DOHH2 (cell line): ENCODE data around the gene GSTA2.
"Not testable (repeated sequence)": the region's sequence is repeated elsewhere in the genome, so short reads cannot be mapped to it uniquely, and the experiment has no call there.

Experiments used
- H3F3A ChIP-seq: fragments of 200-600 bp; sonication (generic), shearing (Covaris generic); 2 replicates; pipeline ENCODE4 v1.6.0; 2016; ENCODE audit warnings: antibody characterized with exemption, mild to moderate bottlenecking; ENCODE audit not compliant: control insufficient read depth, insufficient read depth
- H3K27ac ChIP-seq: fragments of 200-600 bp; sonication (generic); 2 replicates; pipeline ENCODE4 v1.5.1; 2014; ENCODE audit warnings: low read depth, mild to moderate bottlenecking, low read length, moderate library complexity
- H3K27me3 ChIP-seq: fragments of 200-600 bp; sonication (generic); 2 replicates; pipeline ENCODE4 v1.6.1; 2014; ENCODE audit warnings: mild to moderate bottlenecking, low read length, mixed read lengths; ENCODE audit not compliant: control insufficient read depth
- H3K36me3 ChIP-seq: fragments of 200-600 bp; sonication (generic); 2 replicates; pipeline ENCODE4 v1.6.1; 2014; ENCODE audit warnings: mild to moderate bottlenecking, low read length, moderate library complexity, mixed read lengths; ENCODE audit not compliant: control insufficient read depth
- H3K4me1 ChIP-seq: fragments of 200-600 bp; sonication (generic); 2 replicates; pipeline ENCODE4 v1.6.1; 2014; ENCODE audit warnings: mild to moderate bottlenecking, low read length, mixed read lengths; ENCODE audit not compliant: control insufficient read depth
- H3K4me2 ChIP-seq: fragments of 200-600 bp; sonication (generic); 2 replicates; pipeline ENCODE4 v1.6.0; 2014; ENCODE audit warnings: mild to moderate bottlenecking, low read length, moderate library complexity
- H3K4me3 ChIP-seq: fragments of 200-600 bp; sonication (generic); 2 replicates; pipeline ENCODE4 v1.5.1; 2014; ENCODE audit warnings: mild to moderate bottlenecking, low read length, mixed read lengths
- H3K79me2 ChIP-seq: fragments of 200-600 bp; sonication (generic); 2 replicates; pipeline ENCODE4 v1.6.1; 2014; ENCODE audit warnings: mild to moderate bottlenecking, low read length, mixed read lengths; ENCODE audit not compliant: control insufficient read depth
- H3K9me2 ChIP-seq: fragments of 200-600 bp; sonication (generic); replicated peaks from 2 replicates; pipeline ENCODE4 v1.6.1; 2014; ENCODE audit warnings: mild to moderate bottlenecking, low read length, mixed read lengths; ENCODE audit not compliant: control insufficient read depth
- H3K9me3 ChIP-seq: fragments of 200-600 bp; sonication (generic); 2 replicates; pipeline ENCODE4 v1.6.1; 2014; ENCODE audit warnings: antibody characterized with exemption, low read length, mixed read lengths; ENCODE audit not compliant: control insufficient read depth, insufficient read depth
- H4K20me1 ChIP-seq: fragments of 200-600 bp; sonication (generic); 2 replicates; pipeline ENCODE4 v1.6.0; 2014; ENCODE audit warnings: low read depth, mild to moderate bottlenecking, antibody characterized with exemption, low read length, moderate library complexity; ENCODE audit not compliant: control insufficient read depth, insufficient read depth
- EZH2phosphoT487 ChIP-seq: fragments of 200-600 bp; sonication (generic); IDR thresholded peaks from 2 replicates; pipeline ENCODE4 v1.6.1; 2017; ENCODE audit warnings: borderline replicate concordance, mild to moderate bottlenecking, antibody characterized with exemption, low read length, moderate library complexity, mixed read lengths
- TF ChIP-seq, protein P1 (sequence below): fragments of 200-600 bp; sonication (generic); IDR thresholded peaks from one replicate; pipeline ENCODE4 v1.5.1; 2014; ENCODE audit warnings: antibody characterized with exemption, mild to moderate bottlenecking, low read depth, low read length; ENCODE audit not compliant: poor library complexity, severe bottlenecking

The GSTA2 gene

DNA sequence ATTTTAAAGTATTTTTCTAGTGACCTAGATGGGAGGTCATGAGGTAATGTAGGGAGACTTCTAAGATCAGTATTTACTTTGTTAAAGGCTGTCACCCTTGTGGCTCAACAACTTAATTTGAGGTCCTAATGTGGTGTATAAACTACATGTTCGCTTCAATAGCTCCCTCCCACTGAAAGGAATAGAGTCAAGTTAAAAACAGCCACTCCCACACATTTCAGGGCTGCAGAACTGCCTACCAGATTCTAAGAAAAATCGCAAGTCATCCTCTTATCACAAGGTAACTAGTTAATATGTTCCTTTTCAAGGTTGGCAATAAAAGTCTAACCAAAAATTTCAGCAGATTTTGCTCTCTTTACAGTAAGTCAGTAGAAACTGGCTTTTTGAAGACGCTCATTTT, 25.2 kb upstream of the GSTA2 start:
- H3K27me3 ChIP-seq: no peaks in the 10 kb centered on the region
- H3K27ac ChIP-seq: no peak overlapping the region
- H3K4me2 ChIP-seq: no peak overlapping the region
- H3K79me2 ChIP-seq: no peaks in the 10 kb centered on the region
- H3K9me3 ChIP-seq: no peaks in the 10 kb centered on the region
- no peaks in the 10 kb centered on the region for H3F3A ChIP-seq
- no peaks in the 10 kb centered on the region for H3K36me3 ChIP-seq
- no peaks in the 10 kb centered on the region for H3K9me2 ChIP-seq
- H3K4me1 ChIP-seq: no peaks in the 10 kb centered on the region
- no peak overlapping the region for H3K4me3 ChIP-seq
- TF ChIP-seq, protein P1, sequence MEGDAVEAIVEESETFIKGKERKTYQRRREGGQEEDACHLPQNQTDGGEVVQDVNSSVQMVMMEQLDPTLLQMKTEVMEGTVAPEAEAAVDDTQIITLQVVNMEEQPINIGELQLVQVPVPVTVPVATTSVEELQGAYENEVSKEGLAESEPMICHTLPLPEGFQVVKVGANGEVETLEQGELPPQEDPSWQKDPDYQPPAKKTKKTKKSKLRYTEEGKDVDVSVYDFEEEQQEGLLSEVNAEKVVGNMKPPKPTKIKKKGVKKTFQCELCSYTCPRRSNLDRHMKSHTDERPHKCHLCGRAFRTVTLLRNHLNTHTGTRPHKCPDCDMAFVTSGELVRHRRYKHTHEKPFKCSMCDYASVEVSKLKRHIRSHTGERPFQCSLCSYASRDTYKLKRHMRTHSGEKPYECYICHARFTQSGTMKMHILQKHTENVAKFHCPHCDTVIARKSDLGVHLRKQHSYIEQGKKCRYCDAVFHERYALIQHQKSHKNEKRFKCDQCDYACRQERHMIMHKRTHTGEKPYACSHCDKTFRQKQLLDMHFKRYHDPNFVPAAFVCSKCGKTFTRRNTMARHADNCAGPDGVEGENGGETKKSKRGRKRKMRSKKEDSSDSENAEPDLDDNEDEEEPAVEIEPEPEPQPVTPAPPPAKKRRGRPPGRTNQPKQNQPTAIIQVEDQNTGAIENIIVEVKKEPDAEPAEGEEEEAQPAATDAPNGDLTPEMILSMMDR: no peak
- no peak for TF ChIP-seq EZH2phosphoT487
- H4K20me1 ChIP-seq: no peaks in the 10 kb centered on the region

DNA sequence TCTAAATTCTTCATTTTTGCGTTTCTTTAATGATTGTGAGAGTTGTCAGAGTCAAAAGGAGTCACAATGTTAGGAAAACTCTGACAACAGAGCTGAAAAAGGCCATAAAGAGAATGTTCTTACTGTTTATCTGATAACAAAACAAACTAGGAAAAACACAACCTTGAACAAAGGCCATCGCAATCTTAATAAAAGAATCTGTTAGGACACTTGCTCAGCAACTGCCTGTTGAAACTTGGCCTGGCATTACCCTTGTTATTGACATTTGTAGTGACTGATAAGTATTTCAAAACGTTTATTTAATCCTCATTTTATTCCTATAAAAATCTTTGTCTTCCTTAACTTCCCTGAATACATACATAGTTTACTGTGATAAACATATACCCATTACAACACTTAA, 24.6 kb upstream of the GSTA2 start:
- H3K4me3 ChIP-seq: no peak overlapping the region
- H3K9me3 ChIP-seq: no peaks in the 10 kb centered on the region
- H3K9me2 ChIP-seq: no peaks in the 10 kb centered on the region
- no peaks in the 10 kb centered on the region for H3K27me3 ChIP-seq
- no peaks in the 10 kb centered on the region for H3K36me3 ChIP-seq
- H3F3A ChIP-seq: no peaks in the 10 kb centered on the region
- no peak overlapping the region for H3K4me2 ChIP-seq
- no peaks in the 10 kb centered on the region for H3K79me2 ChIP-seq
- no peaks in the 10 kb centered on the region for H4K20me1 ChIP-seq
- TF ChIP-seq, protein P1: no peak
- no peak for TF ChIP-seq EZH2phosphoT487
- no peak overlapping the region for H3K27ac ChIP-seq
- no peaks in the 10 kb centered on the region for H3K4me1 ChIP-seq

GRCh38 chr6:52786249-52786956, 23.1 kb upstream of the GSTA2 start:
- TF ChIP-seq, protein P1: no peak
- TF ChIP-seq EZH2phosphoT487: no peak
- Histone ChIP-seq H3K4me3 (no peak overlapping the region), H3K79me2 (no peaks in the 10 kb centered on the region), H3K9me3 (no peaks in the 10 kb centered on the region), H3K9me2 (no peaks in the 10 kb centered on the region), H3K4me1 (no peaks in the 10 kb centered on the region), H3K36me3 (no peaks in the 10 kb centered on the region), H3F3A (no peaks in the 10 kb centered on the region), H4K20me1 (no peaks in the 10 kb centered on the region), H3K27ac (no peak overlapping the region), H3K4me2 (no peak overlapping the region), H3K27me3 (peaks cover under 1% of the 10 kb centered on the region; the same call in 1 of the 2 replicates)

DNA sequence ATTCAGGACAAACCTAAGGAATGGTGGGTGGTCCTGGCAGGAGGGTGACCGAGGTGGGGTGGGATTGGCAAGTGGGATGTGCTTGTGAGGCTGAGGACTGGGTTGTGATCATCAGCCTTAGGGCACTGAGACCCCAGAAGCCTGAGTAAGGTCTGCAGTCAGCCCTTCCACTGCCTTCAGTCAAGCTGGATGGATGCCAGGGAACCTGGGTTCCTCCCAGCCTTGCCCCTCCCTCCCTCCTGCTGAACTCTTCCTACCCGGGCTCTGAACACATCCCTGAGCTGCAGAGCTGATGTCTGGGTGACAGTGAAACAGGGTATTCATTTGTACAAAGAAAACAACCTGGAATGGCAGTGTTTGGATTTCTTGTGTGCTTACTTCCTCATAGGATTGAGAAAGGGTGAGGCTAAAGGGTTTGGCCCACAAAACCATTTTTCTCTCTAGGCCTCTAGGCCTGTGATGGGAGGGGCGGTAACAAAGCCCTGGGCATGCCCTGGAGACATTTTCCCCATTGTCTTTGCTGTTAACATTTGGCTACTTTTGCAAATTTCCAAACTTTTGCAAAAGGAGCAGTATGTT, 19.5 kb upstream of the GSTA2 start:
- H3F3A ChIP-seq, H3K4me2 ChIP-seq, H3K9me3 ChIP-seq, H3K4me3 ChIP-seq, H4K20me1 ChIP-seq, H3K27ac ChIP-seq, H3K36me3 ChIP-seq, H3K79me2 ChIP-seq, H3K27me3 ChIP-seq, H3K9me2 ChIP-seq, H3K4me1 ChIP-seq: not testable (repeated sequence)

- not testable (repeated sequence) for H3K9me3 ChIP-seq, H3K4me2 ChIP-seq, H3K79me2 ChIP-seq, H3K27me3 ChIP-seq, H4K20me1 ChIP-seq, H3K27ac ChIP-seq, H3K36me3 ChIP-seq, H3K4me3 ChIP-seq, H3F3A ChIP-seq, H3K9me2 ChIP-seq, H3K4me1 ChIP-seq
Observed at GRCh38 chr6:52782209-52782608, 18.9 kb upstream of the GSTA2 start.
